IMR-90 (cell line): ENCODE data around the gene AHI1. TPM values are rescaled to one million over a fixed set of nuclear protein-coding genes. Genes with fewer than 3 reads are reported as not detected.

Experiments
- ATAC-seq: fragments of 200-7000 bp; cut with Tn5 transposase; 2 replicates; pipeline ENCODE4 v1.9.1; 2020; ENCODE audit warnings: low read depth, mild to moderate bottlenecking, moderate library complexity
- BruUV-seq: library from RNA; stranded (reverse); fragments of 400-500 nt; replicated peaks from 2 replicates; lab custom pipeline; 2021; lab: Mats Ljungman, UMichigan
- CTCF ChIA-PET: fragments of 300-600 bp; formaldehyde crosslinking; extraction: SDS; loops from one replicate; lab custom pipeline; 2021; ENCODE audit warnings: antibody characterized with exemption; lab: Yijun Ruan, JAX
- POLR2A ChIA-PET: fragments of 300-600 bp; sonication (Branson Sonifier 250); formaldehyde crosslinking; loops from one replicate; lab custom pipeline; 2022; ENCODE audit warnings: antibody characterized with exemption; ENCODE audit not compliant: unreplicated experiment; lab: Charles Lee
- DNase-seq: peaks from one replicate; pipeline ENCODE4 v3.0.0; 2013
- H2AFZ ChIP-seq: replicated peaks from 2 replicates; pipeline ENCODE3; 2013; ENCODE audit warnings: low read length, mild to moderate bottlenecking; ENCODE audit not compliant: poor library complexity
- H2AK5ac ChIP-seq: 2 replicates; pipeline ENCODE4 v1.6.1; 2013; ENCODE audit warnings: low read depth, low read length, inconsistent platforms
- H2AK9ac ChIP-seq: replicated peaks from 2 replicates; pipeline ENCODE3; 2013; ENCODE audit warnings: mild to moderate bottlenecking, low read depth, low read length, moderate library complexity; ENCODE audit not compliant: poor library complexity
- H2BK120ac ChIP-seq: 2 replicates; pipeline ENCODE4 v1.6.1; 2013; ENCODE audit warnings: low read depth, low read length, inconsistent platforms
- H2BK15ac ChIP-seq: 3 replicates; pipeline ENCODE4 v1.6.1; 2013; ENCODE audit warnings: low read depth, low read length, inconsistent platforms
- H2BK20ac ChIP-seq: 2 replicates; pipeline ENCODE4 v1.6.1; 2013; ENCODE audit warnings: low read depth, mild to moderate bottlenecking, inconsistent platforms, low read length, moderate library complexity
- H2BK5ac ChIP-seq: 2 replicates; pipeline ENCODE4 v1.6.1; 2013; ENCODE audit warnings: mild to moderate bottlenecking, low read depth, low read length, inconsistent platforms; ENCODE audit not compliant: poor library complexity, severe bottlenecking
- H3K14ac ChIP-seq: replicated peaks from 2 replicates; pipeline ENCODE4 v1.6.1; 2013; ENCODE audit warnings: low read depth, low read length, inconsistent platforms
- H3K18ac ChIP-seq: 2 replicates; pipeline ENCODE4 v1.6.1; 2013; ENCODE audit warnings: low read depth, low read length, control low read depth
- H3K23ac ChIP-seq: 2 replicates; pipeline ENCODE4 v1.6.1; 2013; ENCODE audit warnings: low read depth, low read length, inconsistent platforms
- H3K27ac ChIP-seq: 2 replicates; pipeline ENCODE4 v1.5.1; 2013; ENCODE audit warnings: mild to moderate bottlenecking, control low read depth, low read length; ENCODE audit not compliant: insufficient read depth
- H3K27me3 ChIP-seq: 2 replicates; pipeline ENCODE4 v1.6.1; 2013; ENCODE audit warnings: low read length; ENCODE audit not compliant: control insufficient read depth, insufficient read depth
- H3K36me3 ChIP-seq: 2 replicates; pipeline ENCODE4 v1.6.1; 2013; ENCODE audit warnings: low read length, mixed read lengths; ENCODE audit not compliant: control insufficient read depth, insufficient read depth
- H3K4ac ChIP-seq: 2 replicates; pipeline ENCODE4 v1.6.1; 2013; ENCODE audit warnings: low read depth, low read length, inconsistent platforms
- H3K4me1 ChIP-seq: 2 replicates; pipeline ENCODE4 v1.6.1; 2013; ENCODE audit warnings: low read length, mixed read lengths; ENCODE audit not compliant: control insufficient read depth, insufficient read depth
- H3K4me2 ChIP-seq: 2 replicates; pipeline ENCODE4 v1.6.1; 2013; ENCODE audit warnings: low read depth, mild to moderate bottlenecking, control low read depth, low read length, moderate library complexity
- H3K4me3 ChIP-seq: 2 replicates; pipeline ENCODE4 v1.5.1; 2013; ENCODE audit warnings: low read depth, mild to moderate bottlenecking, control low read depth, low read length, moderate library complexity; ENCODE audit not compliant: insufficient read depth
- H3K56ac ChIP-seq: 2 replicates; pipeline ENCODE4 v1.6.1; 2013; ENCODE audit warnings: low read length, inconsistent platforms; ENCODE audit not compliant: insufficient read depth; ENCODE audit errors: extremely low read depth
- H3K79me1 ChIP-seq, 2 experiments: 2 replicates each; pipeline ENCODE4 v1.6.1; 2013; ENCODE audit warnings: low read length in 2 of 2, inconsistent platforms in 1 of 2, low read depth in 1 of 2
- H3K9ac ChIP-seq: 2 replicates; pipeline ENCODE4 v1.6.1; 2013; ENCODE audit warnings: low read depth, low read length, control low read depth
- H3K9me1 ChIP-seq: 2 replicates; pipeline ENCODE4 v1.6.1; 2013; ENCODE audit warnings: low read length, inconsistent platforms; ENCODE audit not compliant: insufficient read depth
- H3K9me3 ChIP-seq: 2 replicates; pipeline ENCODE4 v1.6.1; 2013; ENCODE audit warnings: low read length; ENCODE audit not compliant: control insufficient read depth, insufficient read depth
- H4K20me1 ChIP-seq: 2 replicates; pipeline ENCODE4 v1.6.1; 2013; ENCODE audit warnings: low read length, inconsistent platforms; ENCODE audit not compliant: insufficient read depth
- H4K5ac ChIP-seq: 2 replicates; pipeline ENCODE4 v1.6.1; 2013; ENCODE audit warnings: mild to moderate bottlenecking, low read depth, low read length, control low read depth
- H4K8ac ChIP-seq, 2 experiments: 2 replicates each; pipeline ENCODE4 v1.6.1; 2013; ENCODE audit warnings: low read depth in 2 of 2, low read length in 2 of 2, control low read depth in 1 of 2, inconsistent platforms in 1 of 2
- H4K91ac ChIP-seq: 2 replicates; pipeline ENCODE4 v1.6.1; 2013; ENCODE audit warnings: low read depth, low read length, inconsistent platforms; ENCODE audit not compliant: insufficient read depth
- BHLHE40 ChIP-seq: fragments of 150-350 bp; IDR thresholded peaks from 2 replicates; pipeline ENCODE4 v1.6.1; 2016; ENCODE audit warnings: mild to moderate bottlenecking, low read depth, low read length
- CHD1 ChIP-seq: IDR thresholded peaks from 2 replicates; pipeline ENCODE4 v1.6.1; 2012; ENCODE audit warnings: low read depth, low read length, improper control_type of control experiment
- FOS ChIP-seq: fragments of 150-350 bp; IDR thresholded peaks from 2 replicates; pipeline ENCODE4 v1.6.1; 2016; ENCODE audit warnings: low read depth, low read length
- MAFK ChIP-seq: IDR thresholded peaks from 2 replicates; pipeline ENCODE4 v1.6.1; 2012; ENCODE audit warnings: low read depth, low read length, improper control_type of control experiment
- MAZ ChIP-seq: IDR thresholded peaks from 2 replicates; pipeline ENCODE4 v1.6.1; 2012; ENCODE audit warnings: low read depth, mild to moderate bottlenecking, low read length, improper control_type of control experiment, moderate library complexity, borderline replicate concordance
- MXI1 ChIP-seq: IDR thresholded peaks from 2 replicates; pipeline ENCODE4 v1.6.1; 2012; ENCODE audit warnings: low read depth, mild to moderate bottlenecking, low read length, moderate library complexity, borderline replicate concordance
- NFE2L2 ChIP-seq: fragments of 150-350 bp; IDR thresholded peaks from 2 replicates; pipeline ENCODE4 v1.6.1; 2016; ENCODE audit warnings: low read depth, mild to moderate bottlenecking, low read length
- POLR2A ChIP-seq: IDR thresholded peaks from 2 replicates; pipeline ENCODE4 v1.6.1; 2012; ENCODE audit warnings: mild to moderate bottlenecking, low read depth, low read length
- RCOR1 ChIP-seq: IDR thresholded peaks from 2 replicates; pipeline ENCODE4 v1.6.1; 2012; ENCODE audit warnings: mild to moderate bottlenecking, low read length, improper control_type of control experiment; ENCODE audit not compliant: insufficient replicate concordance
- SMC3 ChIP-seq: fragments of 150-350 bp; IDR thresholded peaks from 2 replicates; pipeline ENCODE4 v1.6.1; 2016; ENCODE audit warnings: low read depth, mild to moderate bottlenecking, antibody characterized with exemption, low read length, moderate library complexity
- WGBS, 2 experiments: methylation state at CpG; one replicate each; pipeline versions ENCODE4 v1.1.5 to v1.1.7; 2013; ENCODE audit warnings: missing lambda C conversion rate in 2 of 2; ENCODE audit not compliant: insufficient read length in 1 of 2; ENCODE audit errors: extremely low coverage in 2 of 2; 5-methylcytosine and 5-hydroxymethylcytosine counted together
- dilution Hi-C: fragments of 300-500 bp; cut with HindIII; formaldehyde crosslinking; loops from one replicate; pipeline ENCODE4 v1.14.3; 2018; ENCODE audit warnings: low sequenced_read_pairs; ENCODE audit not compliant: unreplicated experiment
- in situ Hi-C: fragments of 300-500 bp; cut with MboI; formaldehyde crosslinking; loops from 3 replicates; pipeline ENCODE4 v1.14.3; 2019; ENCODE audit warnings: low sequenced_read_pairs, inconsistent platforms, mixed read lengths
- intact Hi-C: fragments of 100-400 bp; cut with micrococcal nuclease; formaldehyde crosslinking; loops from 2 replicates; pipeline ENCODE4 v1.10.0; 2022
- polyA plus RNA-seq, 3 experiments: library from polyadenylated mRNA; depleted of rRNA; stranded (reverse); fragments of >200 nt; gene quantifications; 2 replicates each; pipeline ENCODE4 v1.2.3, GENCODE V29; 2012; ENCODE audit warnings: low replicate concordance in 1 of 3
- total RNA-seq: library from RNA; depleted of rRNA; stranded (reverse); fragments of >200 nt; gene quantifications from 2 replicates; pipeline ENCODE4 v1.2.3, GENCODE V29; 2012
- TF ChIP-seq, protein P1 (sequence below): fragments of 150-350 bp; IDR thresholded peaks from 2 replicates; pipeline ENCODE4 v1.6.1; 2017; ENCODE audit warnings: mild to moderate bottlenecking, antibody characterized with exemption, low read length, low read depth

The AHI1 gene
- total and polyA plus RNA-seq, 2 of the 4 experiments (the other 2 are of a cell fraction) = 9.5 to 19.4 TPM

DNA sequence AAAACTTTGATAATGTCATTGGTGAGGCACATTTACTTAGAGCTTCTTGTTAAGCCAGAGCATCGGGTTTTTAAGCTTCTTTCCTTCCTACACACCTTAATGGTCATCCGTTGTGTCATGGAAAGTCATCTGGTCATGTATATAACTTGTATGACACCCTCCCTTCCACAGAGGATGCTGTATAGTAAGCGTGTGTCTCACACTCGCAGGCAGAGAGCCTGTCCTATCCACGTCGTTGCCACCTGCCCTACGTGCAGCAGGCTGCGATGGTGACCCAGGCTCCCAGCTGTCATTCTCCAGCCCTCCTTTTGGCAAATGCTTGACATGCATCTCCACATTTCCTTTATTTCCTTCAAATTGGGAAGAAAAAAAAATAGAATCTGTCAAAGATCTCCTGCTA lies 230.9 kb downstream of the AHI1 start:
- ChIA-PET POLR2A (no interaction called here), CTCF (no interaction called here)
- in situ Hi-C loops (no loop called here), intact Hi-C loops (no loop called here), dilution Hi-C loops (no loop called here)
- H2BK20ac ChIP-seq = no peak overlapping the region
- H2BK15ac ChIP-seq = no peak overlapping the region
- no peak overlapping the region for H2BK120ac ChIP-seq
- H4K5ac ChIP-seq = no peak overlapping the region
- no peak overlapping the region for H2AFZ ChIP-seq
- no peaks in the 10 kb centered on the region for H4K20me1 ChIP-seq
- no TSS peak for BruUV-seq
- no peak overlapping the region for H3K18ac ChIP-seq
- H3K36me3 ChIP-seq = no peaks in the 10 kb centered on the region
- TF ChIP-seq NFE2L2 = no peak
- TF ChIP-seq CHD1 = no peak
- no peak for TF ChIP-seq BHLHE40
- no peak for TF ChIP-seq FOS
- TF ChIP-seq RCOR1 = no peak
- no peak for TF ChIP-seq SMC3
- no peak for TF ChIP-seq MAZ
- TF ChIP-seq, protein P1, sequence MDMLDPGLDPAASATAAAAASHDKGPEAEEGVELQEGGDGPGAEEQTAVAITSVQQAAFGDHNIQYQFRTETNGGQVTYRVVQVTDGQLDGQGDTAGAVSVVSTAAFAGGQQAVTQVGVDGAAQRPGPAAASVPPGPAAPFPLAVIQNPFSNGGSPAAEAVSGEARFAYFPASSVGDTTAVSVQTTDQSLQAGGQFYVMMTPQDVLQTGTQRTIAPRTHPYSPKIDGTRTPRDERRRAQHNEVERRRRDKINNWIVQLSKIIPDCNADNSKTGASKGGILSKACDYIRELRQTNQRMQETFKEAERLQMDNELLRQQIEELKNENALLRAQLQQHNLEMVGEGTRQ = no peak
- TF ChIP-seq MXI1 = no peak
- no peak for TF ChIP-seq MAFK
- TF ChIP-seq POLR2A = no peak
- no peaks in the 10 kb centered on the region; the same call in 1 of the 2 replicates for H3K9me1 ChIP-seq
- no peaks in the 10 kb centered on the region for H3K4me1 ChIP-seq
- H3K4me3 ChIP-seq = no peak overlapping the region
- no peak overlapping the region for H4K91ac ChIP-seq
- no peak overlapping the region for H3K4me2 ChIP-seq
- H3K9me3 ChIP-seq = no peaks in the 10 kb centered on the region
- H2BK5ac ChIP-seq = no peak overlapping the region
- H3K9ac ChIP-seq = no peak overlapping the region
- peaks cover 4% of the 10 kb centered on the region for H3K27me3 ChIP-seq
- no peak overlapping the region; the same call in 1 of the 2 replicates for H3K14ac ChIP-seq
- no peak overlapping the region for H4K8ac ChIP-seq
- 100% methylated on average over 2 of the region's 8 CpGs; no CpG with 5 or more reads in 1 of the 2 experiments for WGBS, 2 experiments
- H3K27ac ChIP-seq = no peak overlapping the region
- H3K4ac ChIP-seq = no peak overlapping the region
- no peak overlapping the region for H2AK9ac ChIP-seq
- H2AK5ac ChIP-seq = no peak overlapping the region
- no peaks in the 10 kb centered on the region for H3K79me1 ChIP-seq
- H3K23ac ChIP-seq = no peak overlapping the region
- H3K56ac ChIP-seq = no peak overlapping the region
- ATAC-seq (no peak), DNase-seq (no peak)
